HG02970 (cell line): ENCODE measurements around the gene CHCHD3.
"Not testable (repeated sequence)": the region's sequence is repeated elsewhere in the genome, so short reads cannot be mapped to it uniquely, and the experiment has no call there.

Source experiments
- ATAC-seq: cut with Tn5 transposase; IDR thresholded peaks from one replicate; pipeline ENCODE4 v1.9.1; 2021; ENCODE audit warnings: mild to moderate bottlenecking, moderate library complexity, moderate number of reproducible peaks; ENCODE audit not compliant: unreplicated experiment, low FRiP score

Gene CHCHD3

GRCh38 chr7:133009426-133010252 is 72.3 kb downstream of the CHCHD3 start:
- no peak for ATAC-seq

GRCh38 chr7:133007961-133008360 is 73.9 kb downstream of the CHCHD3 start:
- no peak for ATAC-seq

DNA sequence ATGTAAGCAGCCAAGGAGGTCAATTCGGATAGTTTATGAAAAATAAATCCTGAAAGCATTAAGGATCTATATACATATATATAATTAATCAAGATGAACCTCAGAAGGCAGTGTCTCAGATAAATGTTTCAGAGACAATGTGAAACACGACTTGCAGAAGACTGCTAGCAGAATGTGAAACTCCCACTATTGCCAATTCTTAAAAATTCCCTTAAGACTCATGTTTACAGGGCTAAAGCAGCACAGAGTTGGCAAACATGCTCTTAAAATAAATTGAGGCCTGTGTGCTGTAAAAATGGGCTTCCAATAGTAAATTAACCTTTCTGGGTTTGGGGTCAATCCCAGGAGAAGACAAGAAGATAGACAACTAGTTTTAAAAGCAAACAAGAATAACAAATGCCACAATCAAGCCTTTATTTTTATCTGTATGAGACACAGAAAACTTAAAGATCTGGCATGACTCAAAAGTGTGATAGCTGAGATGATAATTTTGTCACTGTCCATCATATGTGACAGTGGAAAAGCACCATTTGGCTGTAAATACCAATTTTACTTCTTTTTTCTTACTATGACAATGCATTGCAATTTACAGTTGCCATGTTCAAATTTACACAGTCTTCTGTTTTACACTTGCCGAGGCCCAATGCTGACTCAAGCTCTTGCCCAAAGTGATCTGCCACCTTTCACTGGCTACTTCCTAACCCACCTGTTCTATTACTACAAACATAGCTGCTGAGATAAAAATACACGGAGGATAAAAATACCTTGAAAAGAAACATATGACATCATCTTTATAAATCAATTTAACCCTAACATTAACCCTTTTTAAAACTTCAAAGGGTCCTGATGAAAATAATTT is 78.6 kb downstream of the CHCHD3 start:
- no peak for ATAC-seq

DNA sequence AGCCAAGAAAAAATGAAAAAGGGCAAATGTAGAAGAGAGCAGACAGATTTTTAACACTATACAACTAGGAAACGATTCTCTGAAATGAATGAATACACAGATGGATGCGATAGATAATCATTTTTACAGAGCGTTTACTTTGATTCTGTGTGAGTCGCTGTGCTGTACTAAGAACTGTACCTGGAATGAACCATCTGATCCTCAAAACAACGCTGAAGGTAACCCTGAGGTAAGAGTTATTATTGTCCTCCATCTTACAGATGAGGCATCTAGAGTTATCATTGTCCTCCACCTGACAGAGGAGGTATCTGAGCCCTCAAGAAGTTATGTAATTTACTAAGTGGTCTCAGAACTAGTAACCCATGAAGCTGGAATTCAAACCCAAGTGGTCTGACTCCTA is 80.2 kb downstream of the CHCHD3 start:
- ATAC-seq, result no peak

GRCh38 chr7:132999845-133000244 is 82.0 kb downstream of the CHCHD3 start:
- no peak for ATAC-seq

GRCh38 chr7:132998763-132999162 is 83.1 kb downstream of the CHCHD3 start:
- no peak for ATAC-seq

DNA sequence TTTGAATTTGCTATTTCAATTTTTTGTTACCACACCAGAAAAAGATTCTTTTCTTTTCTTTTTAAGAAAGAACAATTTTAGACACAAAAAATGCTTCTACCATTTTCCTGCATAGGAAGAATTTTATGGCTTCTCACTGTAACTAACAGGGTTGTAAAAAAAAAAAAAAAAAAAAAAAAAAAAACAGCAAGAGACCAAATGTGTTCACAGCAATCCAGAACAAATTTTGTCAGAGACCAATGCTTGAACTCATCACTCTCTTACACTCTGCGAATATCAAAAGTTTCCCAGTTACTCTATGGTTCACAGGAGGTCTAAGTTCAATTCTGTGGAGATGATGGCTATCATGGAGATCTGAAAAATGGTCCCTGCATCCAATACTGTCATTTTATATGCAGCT is 84.4 kb downstream of the CHCHD3 start:
- ATAC-seq, result no peak

DNA sequence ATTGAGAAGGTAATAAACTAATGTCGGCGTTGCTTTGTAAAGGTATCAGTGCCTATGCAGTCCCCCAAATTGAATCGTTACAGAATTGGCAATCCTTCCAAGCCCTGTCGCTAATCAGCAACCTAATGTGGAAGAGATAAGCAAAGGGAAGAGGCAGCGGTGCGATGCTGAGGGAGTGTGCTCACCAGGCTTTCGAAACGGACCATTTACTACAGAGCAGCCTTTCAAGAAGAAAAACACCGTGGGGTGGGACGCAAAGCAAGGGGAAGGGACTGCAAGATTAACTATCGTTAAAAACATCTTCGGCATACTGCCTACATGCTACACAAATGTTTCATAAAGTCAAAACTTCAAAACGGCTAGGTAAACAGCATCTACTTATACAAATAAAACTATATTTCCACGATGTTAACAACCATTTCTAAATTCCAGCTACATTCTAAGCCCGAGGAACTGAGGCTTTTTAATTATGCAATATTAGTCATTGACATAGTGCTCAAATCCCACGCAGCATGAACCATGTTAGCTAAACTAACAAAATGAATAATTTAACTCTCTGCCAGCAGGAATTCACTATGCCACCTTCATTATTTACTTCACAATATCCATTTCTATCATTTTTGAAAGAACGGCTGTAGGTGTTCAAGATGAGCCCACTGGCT is 85.2 kb downstream of the CHCHD3 start:
- ATAC-seq, result no peak

DNA sequence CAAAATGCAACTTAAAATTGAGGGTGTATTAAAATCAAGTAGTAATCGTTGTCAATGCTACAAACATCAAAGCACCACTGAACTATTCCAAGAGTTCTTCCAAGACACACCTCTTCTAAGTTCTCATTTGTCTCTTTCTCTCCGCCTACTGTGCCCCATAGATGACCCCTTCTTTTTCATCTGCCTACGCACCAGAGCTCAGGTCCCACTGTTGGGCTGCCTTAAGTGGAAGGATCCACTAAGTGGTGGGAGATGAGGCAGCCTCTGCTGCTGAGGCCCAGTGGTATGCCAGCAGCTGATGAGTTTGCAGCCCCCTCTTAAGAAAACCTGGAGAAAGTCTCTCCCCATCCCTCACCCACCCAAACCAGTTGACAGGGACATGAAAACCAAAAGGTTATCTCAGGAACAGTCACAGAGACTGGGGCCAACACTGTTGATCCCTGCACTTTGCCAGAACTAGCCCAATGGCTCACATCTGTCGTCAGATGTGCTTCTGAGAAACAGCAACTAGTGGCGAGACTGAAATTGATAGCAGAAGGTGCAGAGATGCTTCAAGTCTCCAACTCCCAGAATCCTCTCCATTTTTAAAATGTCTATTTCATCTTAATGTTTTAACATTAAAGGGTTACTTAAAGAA is 88.4 kb downstream of the CHCHD3 start:
- ATAC-seq, result no peak

DNA sequence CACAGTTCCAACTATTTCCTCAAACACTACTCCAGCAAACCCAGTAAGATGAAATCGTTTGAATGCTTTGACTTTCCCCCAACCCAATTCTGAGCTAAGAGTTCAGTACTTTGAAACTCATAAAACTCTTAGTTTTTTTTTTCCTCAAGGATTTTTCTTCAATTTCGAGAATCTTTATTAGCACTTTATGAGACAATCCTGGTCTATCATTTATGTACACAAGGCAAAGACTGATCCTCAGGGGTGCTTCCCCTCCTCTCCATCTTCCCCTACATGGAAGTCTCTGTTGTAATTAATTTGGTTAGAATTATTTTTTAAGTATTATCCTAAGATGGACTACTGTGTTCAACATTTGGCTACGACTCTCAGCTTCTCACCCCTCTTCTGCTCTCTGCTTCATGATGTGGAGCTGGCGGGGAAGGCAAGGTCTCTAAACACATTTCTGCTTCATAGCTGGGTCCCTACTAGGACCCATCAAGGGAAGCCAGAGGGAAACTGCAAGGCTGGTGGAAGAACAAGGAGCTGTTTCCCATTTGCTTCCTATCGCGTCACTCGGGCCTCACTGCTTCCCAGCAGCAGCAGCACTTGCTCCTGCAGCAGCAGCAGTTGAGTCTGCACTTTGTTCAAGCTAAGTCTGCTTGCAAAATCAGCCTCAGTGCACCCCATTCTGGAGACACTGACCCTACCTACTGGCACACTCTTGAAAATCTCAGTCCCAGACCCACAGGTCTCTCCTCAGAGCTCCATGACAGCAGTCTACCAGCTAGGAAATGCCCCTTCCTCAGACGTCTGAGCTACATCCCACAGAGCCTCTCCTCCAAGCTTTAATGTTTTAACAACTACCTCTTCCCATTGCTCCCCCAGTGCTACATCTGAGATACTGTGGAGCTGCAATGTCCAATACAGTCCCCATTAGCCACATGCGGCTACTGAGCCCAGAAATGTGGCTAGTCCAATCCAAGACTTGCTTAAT is 90.0 kb downstream of the CHCHD3 start:
- no peak for ATAC-seq

DNA sequence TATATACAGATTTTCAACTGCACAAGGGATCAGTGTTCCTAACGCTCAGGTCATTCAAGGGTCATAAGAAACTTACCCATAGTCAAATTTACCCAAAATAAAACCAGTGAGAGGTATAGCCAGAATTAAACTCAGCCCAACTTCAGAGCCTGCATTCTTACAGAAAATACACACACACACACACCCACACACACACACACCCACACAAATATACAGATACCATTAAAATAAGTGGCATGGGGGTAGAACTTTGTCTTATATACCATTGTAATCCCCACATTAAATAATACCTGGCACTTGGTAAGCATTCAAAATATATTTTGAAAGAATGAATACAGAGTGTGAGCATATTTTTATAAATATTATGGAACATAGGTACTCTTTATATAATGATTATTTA is 93.8 kb downstream of the CHCHD3 start:
- no peak for ATAC-seq

- no peak for ATAC-seq
Measured at GRCh38 chr7:132980402-132980801, 101.5 kb downstream of the CHCHD3 start.

GRCh38 chr7:132979524-132979923 is 102.4 kb downstream of the CHCHD3 start:
- ATAC-seq, result no peak

GRCh38 chr7:132977234-132977633 is 104.7 kb downstream of the CHCHD3 start:
- no peak for ATAC-seq

DNA sequence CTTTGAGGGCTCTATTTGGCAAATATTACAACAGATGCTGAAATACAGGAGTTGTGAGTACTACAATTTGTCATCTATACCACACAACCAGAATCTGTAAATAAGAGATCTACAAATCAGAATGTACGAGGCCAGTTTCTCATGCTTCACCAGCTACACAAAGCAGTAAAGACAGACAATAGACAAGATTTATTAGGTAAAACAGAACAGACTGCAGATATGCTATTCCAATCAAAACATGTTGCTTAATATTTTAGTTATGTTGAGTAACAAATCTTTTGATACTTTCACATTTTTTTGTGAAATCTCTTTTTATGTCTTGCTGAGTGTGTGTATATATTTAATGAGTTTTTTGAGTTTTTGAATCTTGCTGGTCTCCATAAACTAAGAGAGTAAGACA is 109.1 kb downstream of the CHCHD3 start:
- ATAC-seq, result no peak

- no peak for ATAC-seq
Measured at GRCh38 chr7:132970257-132970656, 111.6 kb downstream of the CHCHD3 start.

- ATAC-seq, result no peak
Measured at GRCh38 chr7:132969520-132969919, 112.4 kb downstream of the CHCHD3 start.

GRCh38 chr7:132967470-132967848 is 114.4 kb downstream of the CHCHD3 start:
- not testable (repeated sequence) for ATAC-seq

DNA sequence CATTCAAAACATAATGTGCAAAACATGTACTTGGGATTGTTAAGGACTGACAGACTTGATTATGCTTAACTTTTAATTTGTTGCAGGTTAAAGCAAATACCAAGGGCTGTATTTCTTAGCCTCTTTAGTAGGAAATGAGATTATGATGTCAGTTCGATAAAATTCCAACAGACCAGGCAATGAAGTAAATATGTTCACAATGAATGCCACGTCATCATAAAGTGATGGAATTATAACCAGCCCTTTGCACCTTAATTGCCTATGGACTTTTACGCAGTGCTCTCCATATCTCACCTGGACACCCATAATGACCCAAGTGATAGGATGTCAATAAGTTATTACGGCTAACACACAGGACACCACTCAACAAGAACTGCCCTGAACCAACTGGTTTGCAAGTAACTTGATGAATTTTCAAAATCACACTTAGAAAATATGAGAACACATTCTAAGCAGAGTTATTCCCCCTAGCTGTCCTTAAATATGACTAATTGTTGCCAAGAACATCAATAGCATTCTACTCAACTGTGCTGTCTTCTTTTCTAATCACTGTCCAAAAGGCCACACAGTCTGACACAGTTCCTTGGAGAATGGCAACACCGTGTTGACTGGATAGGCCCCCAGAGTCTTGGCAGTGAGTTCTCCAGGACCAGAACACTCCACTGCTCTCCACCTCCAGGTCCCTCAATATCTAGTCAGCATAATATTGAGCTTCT is 115.0 kb downstream of the CHCHD3 start:
- ATAC-seq, result no peak
